Measurements from ENCODE around the gene DUSP2. TPM values are rescaled to one million over a fixed set of nuclear protein-coding genes. Genes with fewer than 3 reads are reported as not detected.

DUSP2 gene
- total RNA-seq, 1 experiment from 2014 or later: 13.4 TPM

DNA sequence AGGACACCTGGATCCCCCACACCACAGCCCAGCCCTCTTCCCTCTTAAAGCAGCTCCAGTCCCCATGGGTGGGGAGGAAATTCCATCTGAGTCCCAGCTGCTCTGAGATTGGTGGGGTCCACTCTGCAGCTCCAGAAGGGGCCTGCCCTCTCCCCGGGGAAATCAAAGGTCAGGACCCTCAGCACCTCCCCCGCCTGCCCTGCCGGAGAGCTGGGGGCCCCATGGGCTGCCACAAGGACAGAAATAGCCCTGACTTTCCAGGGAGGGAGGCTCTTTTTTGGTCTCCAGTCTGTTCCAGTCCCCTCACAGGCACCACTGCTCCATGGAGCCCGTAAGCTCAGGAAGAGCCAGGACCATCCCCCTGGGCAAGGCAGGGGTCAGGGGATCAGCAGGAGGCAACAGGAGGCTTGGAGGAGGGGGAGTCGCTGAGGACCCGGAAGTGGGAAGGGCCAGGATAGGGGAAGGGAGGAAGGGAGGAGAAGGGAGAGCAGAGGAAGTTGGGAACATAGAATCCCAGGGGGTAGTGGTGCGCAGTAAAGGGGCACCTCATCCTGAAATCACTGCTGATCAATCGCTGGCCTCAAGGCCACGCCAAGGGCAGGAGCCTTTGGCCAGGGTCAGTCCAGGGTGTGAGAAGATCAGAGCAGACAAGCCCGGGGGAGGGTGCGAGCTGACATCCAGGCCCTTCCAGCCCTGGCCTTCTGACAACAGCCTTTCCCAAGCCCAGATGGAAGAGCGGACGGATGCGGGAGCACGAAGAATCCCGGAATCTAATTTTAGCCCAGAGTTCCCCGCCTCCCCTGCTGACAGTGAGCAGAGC lies 36.5 kb downstream of the DUSP2 start:
- H3K9me3 ChIP-seq: peaks cover 7% of the 10 kb centered on the region; the same call in 1 of the 2 replicates
- Mint-ChIP-seq H3K27ac (ENCODE audit: unreplicated experiment) (peak overlapping the region; percentile 21), H3K36me3 (ENCODE audit: insufficient read depth, unreplicated experiment) (no peaks in the 10 kb centered on the region), H3K4me1 (ENCODE audit: low read depth, unreplicated experiment) (no peaks in the 10 kb centered on the region), H3K4me3 (ENCODE audit: unreplicated experiment) (no peak overlapping the region), H3K27me3 (ENCODE audit: insufficient read depth, unreplicated experiment) (no peaks in the 10 kb centered on the region), H3K9me3 (ENCODE audit: unreplicated experiment) (no peaks in the 10 kb centered on the region)
- H3K4me1 ChIP-seq: peaks cover 9% of the 10 kb centered on the region; the same call in 1 of the 2 replicates
- TF ChIP-seq, protein P1, sequence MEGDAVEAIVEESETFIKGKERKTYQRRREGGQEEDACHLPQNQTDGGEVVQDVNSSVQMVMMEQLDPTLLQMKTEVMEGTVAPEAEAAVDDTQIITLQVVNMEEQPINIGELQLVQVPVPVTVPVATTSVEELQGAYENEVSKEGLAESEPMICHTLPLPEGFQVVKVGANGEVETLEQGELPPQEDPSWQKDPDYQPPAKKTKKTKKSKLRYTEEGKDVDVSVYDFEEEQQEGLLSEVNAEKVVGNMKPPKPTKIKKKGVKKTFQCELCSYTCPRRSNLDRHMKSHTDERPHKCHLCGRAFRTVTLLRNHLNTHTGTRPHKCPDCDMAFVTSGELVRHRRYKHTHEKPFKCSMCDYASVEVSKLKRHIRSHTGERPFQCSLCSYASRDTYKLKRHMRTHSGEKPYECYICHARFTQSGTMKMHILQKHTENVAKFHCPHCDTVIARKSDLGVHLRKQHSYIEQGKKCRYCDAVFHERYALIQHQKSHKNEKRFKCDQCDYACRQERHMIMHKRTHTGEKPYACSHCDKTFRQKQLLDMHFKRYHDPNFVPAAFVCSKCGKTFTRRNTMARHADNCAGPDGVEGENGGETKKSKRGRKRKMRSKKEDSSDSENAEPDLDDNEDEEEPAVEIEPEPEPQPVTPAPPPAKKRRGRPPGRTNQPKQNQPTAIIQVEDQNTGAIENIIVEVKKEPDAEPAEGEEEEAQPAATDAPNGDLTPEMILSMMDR (IDR thresholded peaks at IDR 0.05; ENCODE audit: insufficient read depth in 1 of 2, low read depth in 1 of 2, low read length in 1 of 2, severe bottlenecking in 1 of 2, unreplicated experiment in 1 of 2): no peak
- H3K36me3 ChIP-seq (ENCODE audit: control insufficient read depth, insufficient read depth, low read length): no peaks in the 10 kb centered on the region
- BruUV-seq (replicated peaks): no TSS peak
- POLR2A ChIA-PET: interaction anchor here (0.6 kb wide), 1 partner anchor 93 kb away, joined by 5 read pairs; no protein-coding TSS in a partner anchor
- CTCF ChIA-PET: interaction anchor here (0.6 to 2.6 kb wide), 2 partner anchors 8 to 146 kb away, joined by 3 to 10 read pairs; partner anchors contain the start of gene ADRA2B
- intact Hi-C loops (cut with micrococcal nuclease; ENCODE audit: unreplicated experiment): loop anchor here (2.0 kb wide), 1 partner anchor 66 kb away; no protein-coding TSS in a partner anchor
- H3K27me3 ChIP-seq (replicated peaks; ENCODE audit: control insufficient read depth, insufficient read depth, low read length): no peaks in the 10 kb centered on the region
- H3K4me3 ChIP-seq (ENCODE audit: low read depth, low read length): no peak overlapping the region
- no peak for DNase-seq

DNA sequence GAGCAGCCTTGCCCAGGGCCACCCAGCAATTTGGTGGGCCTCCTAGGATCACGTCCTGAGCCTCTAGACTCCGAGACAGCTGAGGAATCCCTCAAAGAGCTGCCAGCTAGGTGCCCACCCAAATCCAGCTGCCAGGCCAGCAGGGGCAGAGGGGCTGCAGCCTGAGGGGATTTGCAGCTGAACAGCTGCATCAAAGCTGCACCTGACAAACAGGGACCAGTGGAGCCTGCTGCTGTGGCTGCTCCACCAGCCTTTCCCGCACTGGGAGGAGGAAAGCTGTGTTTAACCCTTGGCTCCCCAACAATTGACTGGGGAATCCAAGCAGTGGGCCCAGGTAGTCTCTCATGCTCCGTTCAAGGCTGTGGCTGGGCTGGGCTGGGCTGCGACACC lies 37.1 kb downstream of the DUSP2 start:
- ChIA-PET CTCF (interaction anchor here (0.6 to 2.6 kb wide), 4 partner anchors 9 to 146 kb away, joined by 3 to 10 read pairs (median 3); partner anchors contain the start of gene ADRA2B), POLR2A (no interaction called here)
- H3K27me3 Mint-ChIP-seq (ENCODE audit: insufficient read depth, unreplicated experiment): no peaks in the 10 kb centered on the region
- no peak overlapping the region for H3K4me3 ChIP-seq (ENCODE audit: low read depth, low read length)
- no peak overlapping the region for H3K4me3 Mint-ChIP-seq (ENCODE audit: unreplicated experiment)
- peak overlapping the region; percentile 21 for H3K27ac Mint-ChIP-seq (ENCODE audit: unreplicated experiment)
- H3K9me3 ChIP-seq: peaks cover 7% of the 10 kb centered on the region; the same call in 1 of the 2 replicates
- no TSS peak for BruUV-seq (replicated peaks)
- H3K36me3 ChIP-seq (ENCODE audit: control insufficient read depth, insufficient read depth, low read length): no peaks in the 10 kb centered on the region
- peaks cover 9% of the 10 kb centered on the region; the same call in 1 of the 2 replicates for H3K4me1 ChIP-seq
- H3K36me3 Mint-ChIP-seq (ENCODE audit: insufficient read depth, unreplicated experiment): no peaks in the 10 kb centered on the region
- no peaks in the 10 kb centered on the region for H3K9me3 Mint-ChIP-seq (ENCODE audit: unreplicated experiment)
- no peaks in the 10 kb centered on the region for H3K27me3 ChIP-seq (replicated peaks; ENCODE audit: control insufficient read depth, insufficient read depth, low read length)
- TF ChIP-seq, protein P1 (IDR thresholded peaks at IDR 0.05; ENCODE audit: insufficient read depth in 1 of 2, low read depth in 1 of 2, low read length in 1 of 2, severe bottlenecking in 1 of 2, unreplicated experiment in 1 of 2): no peak
- peak in 1 of 2 experiments; percentile 22 for DNase-seq
- intact Hi-C loops (cut with micrococcal nuclease; ENCODE audit: unreplicated experiment): loop anchor here (2.0 kb wide), 1 partner anchor 67 kb away; no protein-coding TSS in a partner anchor
- no peaks in the 10 kb centered on the region for H3K4me1 Mint-ChIP-seq (ENCODE audit: low read depth, unreplicated experiment)

DNA sequence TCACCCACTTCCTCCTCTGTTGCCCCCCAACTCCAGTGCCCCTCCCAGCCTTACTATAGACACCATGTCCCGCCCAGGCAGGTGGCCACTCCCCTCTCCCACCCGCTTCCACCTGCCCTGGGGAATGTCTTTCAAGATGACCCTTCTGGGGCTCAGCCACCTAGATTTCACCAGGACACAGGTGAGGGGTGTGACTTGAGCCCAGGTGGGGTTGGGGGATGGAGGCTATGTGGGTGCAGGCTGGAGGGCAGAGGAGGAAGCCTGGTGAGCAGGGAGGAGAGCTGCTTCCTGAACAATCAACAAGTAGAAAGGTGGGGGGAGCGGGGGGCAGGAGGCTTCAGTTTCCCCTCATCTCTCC lies 37.6 kb downstream of the DUSP2 start:
- TF ChIP-seq, protein P1 (IDR thresholded peaks at IDR 0.05; ENCODE audit: insufficient read depth in 1 of 2, low read depth in 1 of 2, low read length in 1 of 2, severe bottlenecking in 1 of 2, unreplicated experiment in 1 of 2): no peak
- Histone ChIP-seq H3K9me3 (peaks cover 7% of the 10 kb centered on the region; the same call in 1 of the 2 replicates), H3K4me1 (peaks cover 9% of the 10 kb centered on the region; the same call in 1 of the 2 replicates), H3K27me3 (replicated peaks; ENCODE audit: control insufficient read depth, insufficient read depth, low read length) (no peaks in the 10 kb centered on the region), H3K36me3 (ENCODE audit: control insufficient read depth, insufficient read depth, low read length) (no peaks in the 10 kb centered on the region), H3K4me3 (ENCODE audit: low read depth, low read length) (no peak overlapping the region)
- BruUV-seq (replicated peaks): no TSS peak
- Mint-ChIP-seq H3K4me3 (ENCODE audit: unreplicated experiment) (no peak overlapping the region), H3K36me3 (ENCODE audit: insufficient read depth, unreplicated experiment) (no peaks in the 10 kb centered on the region), H3K9me3 (ENCODE audit: unreplicated experiment) (no peaks in the 10 kb centered on the region), H3K4me1 (ENCODE audit: low read depth, unreplicated experiment) (no peaks in the 10 kb centered on the region), H3K27me3 (ENCODE audit: insufficient read depth, unreplicated experiment) (no peaks in the 10 kb centered on the region), H3K27ac (ENCODE audit: unreplicated experiment) (peak overlapping the region; percentile 21)
- intact Hi-C loops (cut with micrococcal nuclease; ENCODE audit: unreplicated experiment): loop anchor here (2.0 kb wide), 1 partner anchor 67 kb away; no protein-coding TSS in a partner anchor
- no peak for DNase-seq
- CTCF ChIA-PET: interaction anchor here (0.6 to 2.6 kb wide), 3 partner anchors 9 to 85 kb away, joined by 3 to 10 read pairs (median 3); partner anchors contain the start of gene ADRA2B
- POLR2A ChIA-PET: interaction anchor here (0.6 kb wide), 1 partner anchor 198 kb away, joined by 4 read pairs; no protein-coding TSS in a partner anchor

Data from Caco-2 (cell line).